Fibroblast of pulmonary artery (primary cell): ENCODE results near the gene GTF2A2.

Experiments used
- DNase-seq: peaks from one replicate; pipeline ENCODE4 v3.0.0-alpha.2; 2010; ENCODE audit warnings: low read depth
- H3K4me3 ChIP-seq: replicated peaks from 2 replicates; pipeline ENCODE4 v1.5.1; 2011; ENCODE audit warnings: low read depth, mild to moderate bottlenecking, control low read depth, low read length, moderate library complexity
- TF ChIP-seq, protein P1 (sequence below): IDR thresholded peaks from 2 replicates; pipeline ENCODE4 v1.5.1; 2011; ENCODE audit warnings: mild to moderate bottlenecking, control low read depth, low read length, inconsistent platforms; ENCODE audit errors: missing control alignments

Gene GTF2A2

DNA sequence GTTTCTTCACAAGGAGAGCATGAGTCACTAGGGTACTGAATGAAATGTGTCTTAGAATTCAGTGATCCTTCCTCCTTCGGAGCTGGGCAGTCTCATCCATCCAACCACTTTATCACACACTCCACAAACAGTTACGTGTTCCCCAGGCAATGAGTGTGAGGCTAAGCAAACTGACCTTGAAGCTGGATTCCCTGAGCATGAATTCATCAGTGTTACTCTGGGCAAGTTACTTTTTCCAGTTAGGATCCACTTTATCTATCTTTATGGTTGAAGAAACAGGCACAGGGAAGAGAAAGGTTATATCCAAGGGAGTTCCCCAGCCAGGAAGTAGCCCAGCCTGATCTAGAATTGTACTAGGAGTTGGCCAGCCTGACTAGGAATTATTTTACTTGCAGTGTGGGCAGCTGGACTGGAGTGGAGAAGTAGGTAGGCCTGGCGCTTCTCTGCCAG lies 62.8 kb downstream of the GTF2A2 start:
- TF ChIP-seq, protein P1, sequence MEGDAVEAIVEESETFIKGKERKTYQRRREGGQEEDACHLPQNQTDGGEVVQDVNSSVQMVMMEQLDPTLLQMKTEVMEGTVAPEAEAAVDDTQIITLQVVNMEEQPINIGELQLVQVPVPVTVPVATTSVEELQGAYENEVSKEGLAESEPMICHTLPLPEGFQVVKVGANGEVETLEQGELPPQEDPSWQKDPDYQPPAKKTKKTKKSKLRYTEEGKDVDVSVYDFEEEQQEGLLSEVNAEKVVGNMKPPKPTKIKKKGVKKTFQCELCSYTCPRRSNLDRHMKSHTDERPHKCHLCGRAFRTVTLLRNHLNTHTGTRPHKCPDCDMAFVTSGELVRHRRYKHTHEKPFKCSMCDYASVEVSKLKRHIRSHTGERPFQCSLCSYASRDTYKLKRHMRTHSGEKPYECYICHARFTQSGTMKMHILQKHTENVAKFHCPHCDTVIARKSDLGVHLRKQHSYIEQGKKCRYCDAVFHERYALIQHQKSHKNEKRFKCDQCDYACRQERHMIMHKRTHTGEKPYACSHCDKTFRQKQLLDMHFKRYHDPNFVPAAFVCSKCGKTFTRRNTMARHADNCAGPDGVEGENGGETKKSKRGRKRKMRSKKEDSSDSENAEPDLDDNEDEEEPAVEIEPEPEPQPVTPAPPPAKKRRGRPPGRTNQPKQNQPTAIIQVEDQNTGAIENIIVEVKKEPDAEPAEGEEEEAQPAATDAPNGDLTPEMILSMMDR, result no peak
- DNase-seq, result peak; percentile 85
- no peak overlapping the region for H3K4me3 ChIP-seq

GRCh38 chr15:59591356-59591755 lies 66.0 kb downstream of the GTF2A2 start:
- DNase-seq, result no peak
- TF ChIP-seq, protein P1, result no peak
- H3K4me3 ChIP-seq, result no peak overlapping the region

DNA sequence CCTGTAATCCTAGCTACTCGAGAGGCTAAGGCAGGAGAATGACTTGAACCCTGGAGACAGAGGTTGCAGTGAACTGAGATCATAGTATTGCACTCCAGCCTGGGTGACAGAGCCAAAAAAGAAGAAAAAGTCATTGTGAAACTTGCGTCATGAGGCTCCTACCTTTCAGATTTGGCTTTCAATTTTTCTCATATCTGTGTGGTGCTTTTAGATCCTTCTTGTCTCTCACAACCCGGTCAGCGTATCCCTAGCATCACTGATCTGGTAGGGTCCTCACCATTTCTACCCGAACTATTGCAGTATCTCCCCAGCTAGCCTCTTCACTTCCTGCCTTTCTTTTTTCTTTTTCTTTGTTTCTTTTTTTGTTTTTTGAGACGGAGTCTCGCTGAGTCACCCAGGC lies 67.3 kb downstream of the GTF2A2 start:
- TF ChIP-seq, protein P1, result no peak
- no peak overlapping the region for H3K4me3 ChIP-seq
- no peak for DNase-seq
